GM18508 (cell line): ENCODE measurements around the gene FOXK2.

Experiments used
- ATAC-seq: cut with Tn5 transposase; IDR thresholded peaks from one replicate; pipeline ENCODE4 v1.9.1; 2021; ENCODE audit warnings: moderate number of reproducible peaks; ENCODE audit not compliant: insufficient read depth, unreplicated experiment

The FOXK2 gene

DNA sequence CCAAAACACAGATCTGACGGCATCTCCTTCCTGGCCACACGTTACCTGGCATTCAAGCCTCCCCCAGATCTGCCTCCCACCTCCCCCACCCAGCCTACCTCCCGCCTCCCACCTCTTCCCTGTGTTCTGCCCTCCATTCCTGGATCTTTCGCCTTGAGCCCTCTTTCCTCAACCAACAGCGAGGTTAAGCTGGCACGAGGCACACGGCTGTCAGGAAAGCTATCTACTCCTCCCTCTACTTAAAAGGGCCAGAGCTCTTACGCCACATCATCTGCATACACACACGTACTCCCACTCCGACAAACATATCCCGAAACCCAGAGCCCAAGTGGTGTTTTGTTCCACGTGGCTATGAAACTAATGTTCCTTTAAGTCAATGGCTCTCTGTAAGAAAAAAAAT is 110.7 kb downstream of the FOXK2 start:
- ATAC-seq: no peak

DNA sequence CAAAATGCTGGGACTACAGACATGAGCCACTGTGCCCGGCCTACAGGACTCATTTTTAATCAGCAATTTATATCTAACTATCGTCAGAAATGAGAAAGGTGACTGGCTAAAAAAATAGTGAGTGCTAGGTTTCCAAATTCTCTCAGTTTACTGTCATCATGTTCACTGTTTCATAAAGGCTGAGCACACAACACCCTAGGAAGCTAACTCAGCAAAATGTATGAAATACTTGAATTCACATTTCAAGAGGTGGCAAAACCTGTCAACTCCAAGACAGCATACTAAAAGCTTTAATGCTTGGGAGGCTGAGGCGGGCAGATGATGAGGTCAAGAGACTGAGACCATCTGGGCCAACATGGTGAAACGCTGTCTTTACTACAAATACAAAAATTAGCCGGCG is 112.0 kb downstream of the FOXK2 start:
- ATAC-seq: no peak

DNA sequence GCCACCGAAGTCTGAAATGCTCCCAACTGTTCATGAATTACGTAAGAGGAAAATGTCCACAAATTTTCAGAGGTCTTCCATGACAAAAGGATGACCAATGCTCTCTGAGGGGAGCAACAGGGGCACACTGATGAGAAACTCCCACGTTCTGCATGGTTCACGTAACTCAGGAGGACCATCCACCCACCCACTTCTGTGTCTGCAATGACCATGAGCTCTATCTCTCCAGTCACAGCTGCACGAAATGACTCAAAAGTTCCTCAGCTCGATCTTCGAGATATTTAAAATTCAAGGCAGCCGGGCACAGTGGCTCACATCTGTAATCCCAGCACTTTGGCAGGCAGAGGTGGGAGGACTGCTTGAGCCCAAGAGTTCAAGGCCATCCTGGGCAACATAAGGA is 112.9 kb downstream of the FOXK2 start:
- no peak for ATAC-seq

DNA sequence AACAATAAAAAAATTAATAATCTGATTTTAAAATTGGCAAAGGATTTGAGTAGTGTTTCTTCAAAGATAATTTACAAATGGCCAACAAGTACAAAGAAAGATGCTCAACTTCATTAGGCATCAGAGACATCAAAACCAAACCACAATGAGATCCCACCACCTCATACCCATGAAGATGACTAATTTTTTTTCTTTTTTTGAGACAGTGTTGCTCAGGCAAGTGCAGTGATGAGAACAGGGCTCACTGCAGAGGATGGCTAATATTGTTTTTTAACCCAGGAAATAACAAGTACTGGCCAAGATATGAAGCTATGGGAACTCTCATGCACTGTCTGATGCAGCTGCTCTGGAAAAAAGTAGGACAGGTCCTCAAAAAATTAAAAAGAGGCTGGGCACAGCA is 113.8 kb downstream of the FOXK2 start:
- no peak for ATAC-seq

DNA sequence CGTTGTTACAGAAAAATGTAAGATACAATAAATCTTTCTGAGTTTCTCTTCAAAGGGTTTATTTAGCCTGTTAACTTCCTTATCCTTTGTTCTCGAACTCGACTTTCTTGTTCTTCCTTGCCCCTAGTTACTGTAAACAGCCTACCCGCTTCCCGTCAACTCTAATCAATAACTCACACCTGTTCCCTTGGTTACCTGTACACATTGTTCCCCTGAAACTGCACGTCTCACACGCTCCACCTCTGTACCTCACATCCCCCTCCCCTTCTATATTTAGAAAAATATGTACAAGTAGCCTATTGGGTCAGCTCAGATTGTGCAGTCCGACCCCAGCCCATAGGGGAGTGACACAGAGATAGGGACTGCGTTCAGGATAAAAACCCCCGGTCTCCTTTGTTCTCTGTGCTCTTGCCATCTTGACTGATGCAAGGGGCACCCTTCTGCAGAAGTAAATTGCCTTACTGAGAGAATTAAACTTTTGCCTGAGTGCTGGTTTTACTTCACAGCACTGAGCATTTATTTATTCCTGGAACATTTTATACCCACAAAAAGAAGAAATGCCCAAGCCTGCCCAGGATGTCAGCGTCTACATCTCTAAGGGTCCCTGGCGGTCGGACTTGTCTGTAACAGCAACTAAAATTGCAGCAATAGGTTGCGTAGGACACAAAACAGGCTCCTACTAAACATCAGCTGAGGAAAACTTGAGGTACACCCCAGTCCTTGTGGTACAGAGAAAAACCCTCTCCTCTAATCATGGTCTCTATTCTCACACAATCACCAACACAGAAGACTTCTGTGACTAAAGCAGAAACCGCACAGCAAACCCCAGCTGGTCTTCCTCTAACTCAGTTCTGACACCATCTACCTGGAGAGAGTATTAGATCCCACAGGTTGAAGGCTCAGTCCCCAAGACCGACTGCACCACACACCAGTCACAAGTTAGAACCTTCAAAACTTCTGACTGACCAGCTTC is 117.4 kb downstream of the FOXK2 start:
- ATAC-seq: no peak

DNA sequence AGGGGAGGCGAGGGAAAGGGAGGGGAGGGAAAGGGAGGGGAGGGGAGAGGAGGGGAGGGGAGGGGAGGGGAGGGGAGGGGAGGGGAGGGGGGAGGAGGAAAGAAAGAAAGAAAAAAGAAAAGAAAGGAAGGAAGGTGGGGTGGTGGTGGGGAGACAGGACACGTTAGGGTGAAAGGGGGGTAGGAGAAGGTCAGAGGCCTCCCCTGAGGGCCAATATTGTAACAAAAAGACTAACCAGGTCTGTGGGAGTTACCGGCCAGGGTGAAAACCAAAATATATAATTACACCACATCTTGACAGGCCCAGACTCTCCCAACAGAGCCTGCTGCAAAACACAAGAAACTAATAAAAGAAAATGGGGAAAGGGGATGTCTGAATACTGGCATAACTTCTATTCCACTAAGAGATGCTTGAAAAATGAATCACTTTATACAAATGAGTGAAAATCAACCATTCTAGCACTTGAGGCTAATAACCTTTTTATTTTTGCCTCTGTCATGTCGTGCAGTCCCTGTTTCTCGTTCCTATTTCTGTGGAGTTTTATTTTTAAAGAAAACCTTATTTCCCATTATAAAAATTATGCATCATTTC is 118.7 kb downstream of the FOXK2 start:
- ATAC-seq: no peak

DNA sequence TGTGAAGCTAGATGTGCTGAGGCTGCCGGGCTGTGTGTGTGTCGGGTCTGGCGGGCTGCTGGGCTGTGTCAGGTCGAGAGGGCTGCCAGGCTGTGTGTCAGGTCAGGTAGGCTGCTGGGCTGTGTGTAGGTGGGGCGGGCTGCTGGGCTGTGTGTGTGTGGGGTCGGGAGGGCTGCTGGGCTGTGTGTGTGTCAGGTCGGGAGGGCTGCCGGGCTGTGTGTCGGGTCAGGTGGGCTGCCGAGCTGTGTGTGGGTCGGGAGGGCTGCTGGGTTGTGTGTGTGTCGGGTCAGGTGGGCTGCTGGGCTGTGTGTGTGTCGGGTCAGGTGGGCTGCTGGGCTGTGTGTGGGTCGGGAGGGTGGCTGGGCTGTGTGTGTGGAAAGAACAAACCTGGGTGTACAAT is 120.1 kb downstream of the FOXK2 start:
- no peak for ATAC-seq

DNA sequence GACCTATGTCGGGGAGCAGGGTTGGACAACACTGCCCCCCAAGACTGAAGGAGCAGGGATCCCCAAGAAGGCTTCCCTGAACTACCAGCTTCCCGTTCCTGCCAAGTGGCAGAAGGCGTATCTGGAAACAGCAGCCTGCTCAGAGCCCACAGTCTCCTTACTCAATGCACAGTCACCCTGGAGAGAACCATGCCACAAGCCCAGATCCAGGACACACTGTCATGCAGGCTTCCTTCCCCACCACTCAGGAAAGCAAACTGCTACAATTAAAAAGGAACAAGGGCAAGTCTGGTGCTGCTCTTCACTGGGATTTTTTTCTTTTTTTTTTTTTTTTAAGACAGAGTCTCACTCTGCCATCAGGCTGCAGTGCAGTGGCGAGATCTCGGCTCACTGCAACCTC is 120.5 kb downstream of the FOXK2 start:
- no peak for ATAC-seq

DNA sequence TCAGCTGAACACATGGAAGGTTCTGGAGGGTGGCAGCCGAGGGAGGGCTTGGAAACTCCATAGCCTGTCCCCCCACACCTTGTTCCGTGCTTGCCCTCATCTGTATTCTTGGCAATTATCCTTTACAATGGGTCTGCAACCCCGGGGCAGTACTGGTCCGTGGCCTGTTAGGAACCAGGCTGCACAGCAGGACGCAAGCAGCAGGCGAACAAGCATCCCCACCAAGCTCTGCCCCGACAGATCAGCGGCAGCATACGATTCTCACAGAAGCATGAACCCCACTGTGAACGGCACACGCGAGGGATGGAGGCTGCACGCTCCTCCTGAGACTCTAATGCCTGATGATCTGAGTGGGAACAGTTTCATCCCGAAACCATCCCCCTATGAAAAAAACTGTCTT is 122.5 kb downstream of the FOXK2 start:
- no peak for ATAC-seq

DNA sequence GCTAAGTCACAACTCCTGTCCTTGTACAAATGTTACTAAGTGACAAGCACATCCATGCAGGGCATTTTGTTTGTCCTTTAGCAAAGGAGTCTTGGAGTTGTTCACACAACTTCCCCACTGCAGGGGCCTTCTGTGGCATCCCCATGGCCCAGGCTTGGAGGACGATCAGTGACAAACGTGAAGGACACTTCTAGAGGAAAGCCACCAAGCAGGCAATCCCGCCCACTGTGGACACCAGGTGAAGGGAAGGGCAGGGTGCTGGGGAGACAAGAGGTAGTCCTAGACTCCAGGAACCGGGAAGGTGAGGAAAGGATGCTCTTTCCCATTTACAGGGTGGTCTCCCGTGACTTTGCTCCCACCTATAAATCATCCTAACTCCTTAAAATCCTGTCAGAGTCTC is 124.6 kb downstream of the FOXK2 start:
- ATAC-seq: no peak

DNA sequence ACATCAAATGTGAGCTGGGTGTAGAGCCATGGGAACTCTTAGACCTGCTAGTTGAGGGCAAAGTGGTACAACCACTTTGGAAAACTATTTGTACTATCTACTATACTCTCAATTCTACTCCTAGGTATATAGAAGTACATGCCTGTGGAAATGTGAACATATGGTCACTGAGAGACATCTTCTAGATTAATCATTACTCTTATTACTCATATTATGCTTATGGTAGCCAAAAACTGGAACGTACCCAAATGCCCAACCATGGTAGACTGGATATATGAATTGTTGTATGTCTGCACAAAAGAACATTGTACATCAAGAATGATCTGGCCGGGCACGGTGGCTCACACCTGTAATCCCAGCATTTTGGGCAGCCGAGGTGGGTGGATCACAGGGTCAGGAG is 126.0 kb downstream of the FOXK2 start:
- no peak for ATAC-seq

DNA sequence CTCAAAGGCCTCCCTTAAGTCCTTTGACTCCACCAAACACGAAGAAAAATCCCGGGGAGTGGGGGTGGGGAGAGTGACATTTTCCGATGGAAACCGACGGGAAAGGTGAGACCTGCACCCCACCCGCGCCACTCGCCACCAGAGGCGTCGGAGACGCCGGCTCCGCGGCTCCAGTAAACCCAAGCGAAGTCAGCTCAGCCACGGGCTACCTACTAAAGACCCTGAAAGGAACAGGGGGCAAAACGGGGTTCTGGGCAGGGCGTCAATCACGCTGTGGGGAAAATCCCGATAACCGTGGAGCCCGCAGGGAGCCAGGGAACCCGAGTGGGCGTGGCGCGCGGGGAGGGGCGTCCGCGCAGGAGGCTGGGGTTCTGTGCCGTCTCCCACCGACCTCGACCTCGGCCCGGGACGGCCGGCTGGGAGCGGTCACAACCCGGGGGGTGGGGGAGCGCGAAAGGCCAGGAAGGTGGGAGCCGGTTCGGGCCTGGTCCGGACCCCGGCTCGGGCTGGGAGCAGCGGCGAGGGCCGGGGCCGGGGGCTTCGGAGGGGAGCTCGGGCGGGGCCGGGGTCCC is 128.1 kb downstream of the FOXK2 start:
- ATAC-seq: no peak

DNA sequence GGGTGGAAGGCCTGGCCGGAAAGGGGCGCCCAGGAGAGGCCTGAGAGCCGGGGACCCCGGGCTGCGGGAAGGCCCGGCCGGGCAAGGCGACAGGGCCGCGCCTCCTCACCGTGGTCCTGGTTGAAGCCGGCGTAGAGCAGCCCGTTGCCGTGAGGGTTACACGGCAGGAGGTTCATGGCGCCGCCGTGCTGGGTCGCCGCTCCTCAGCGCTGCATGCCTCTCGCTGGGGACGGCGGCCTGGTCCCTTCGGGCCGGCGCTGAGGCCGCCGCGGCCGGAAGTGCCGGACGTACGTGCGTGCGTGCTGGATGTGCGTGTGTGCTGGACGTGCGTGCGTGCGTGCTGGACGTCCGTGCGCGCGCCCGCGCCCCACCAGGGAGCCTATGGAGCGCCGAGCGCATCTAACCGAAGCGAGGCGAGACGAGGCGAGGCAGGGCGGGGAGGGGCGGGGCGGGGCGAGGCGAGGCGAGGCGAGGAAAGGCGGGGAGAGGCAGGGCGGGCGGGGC is 128.7 kb downstream of the FOXK2 start, which contains the start of gene WDR45B:
Gene WDR45B (minus strand): TSS at position 280 of the 504 bp plus-strand sequence. CDS start 104 bp downstream, at position 176.
- no peak for ATAC-seq

DNA sequence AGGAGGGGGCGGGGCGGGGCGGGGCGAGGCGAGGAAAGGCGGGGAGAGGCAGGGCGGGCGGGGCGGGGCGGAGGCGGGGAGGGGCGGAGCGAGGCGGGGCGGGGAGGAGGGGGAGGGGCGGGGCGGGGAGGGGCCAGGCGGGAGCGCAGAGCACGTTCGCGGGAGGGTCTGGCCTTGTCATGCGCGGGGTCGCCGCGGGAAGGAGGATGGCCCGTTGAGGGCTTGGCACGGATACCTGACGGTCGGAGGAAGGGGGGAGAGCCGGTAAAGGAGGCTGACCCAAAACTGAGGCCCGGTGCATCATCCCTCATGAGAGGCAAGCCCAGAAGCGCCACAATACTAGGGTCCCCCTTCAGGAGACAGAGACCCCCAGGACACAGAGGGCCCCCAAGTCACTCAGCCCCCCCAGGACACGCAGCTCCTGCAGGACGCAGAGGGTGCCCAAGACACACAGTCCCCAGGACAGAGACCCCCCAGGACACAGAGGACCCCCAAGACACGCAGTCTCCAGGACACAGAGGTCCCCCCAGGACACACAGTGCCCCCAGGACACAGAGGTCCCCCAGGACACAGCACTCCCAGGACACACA is 129.3 kb downstream of the FOXK2 start:
- ATAC-seq: no peak

DNA sequence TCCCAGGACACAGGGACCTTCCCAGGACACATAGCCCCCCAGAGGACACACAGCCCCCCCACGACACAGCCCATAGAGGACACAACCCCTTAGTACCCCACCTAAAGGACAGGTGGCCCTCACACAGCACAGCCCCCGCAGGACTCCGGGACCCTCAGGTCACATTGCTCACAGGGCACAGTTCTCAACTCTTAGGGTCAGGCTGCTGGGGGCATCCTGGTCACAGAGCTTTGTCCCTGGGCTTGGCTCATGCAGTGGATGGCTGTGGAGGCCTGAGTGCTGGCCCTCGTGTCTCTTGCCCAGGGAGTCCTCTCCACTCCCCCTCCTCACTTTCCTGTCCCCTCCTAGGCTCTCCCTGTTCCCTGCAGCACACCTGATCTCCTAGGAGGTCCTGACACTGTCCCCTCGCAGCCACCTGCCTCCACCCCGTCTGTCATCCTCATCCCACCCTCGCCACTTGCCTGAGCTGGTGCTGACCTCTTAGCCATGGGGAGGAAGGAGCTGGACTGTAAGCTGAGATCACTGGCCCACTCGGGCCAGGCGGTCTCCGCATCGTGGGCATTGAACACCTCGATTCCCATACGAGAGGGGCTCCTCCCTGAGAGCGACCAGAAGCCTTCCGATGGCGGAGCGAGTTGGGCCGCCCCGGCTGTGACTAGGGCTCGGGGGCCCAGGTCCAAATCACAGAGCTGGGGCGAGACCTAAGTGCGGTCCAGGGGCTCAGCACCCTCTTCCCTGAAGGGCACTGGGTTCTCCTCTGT is 130.1 kb downstream of the FOXK2 start:
- ATAC-seq: no peak

DNA sequence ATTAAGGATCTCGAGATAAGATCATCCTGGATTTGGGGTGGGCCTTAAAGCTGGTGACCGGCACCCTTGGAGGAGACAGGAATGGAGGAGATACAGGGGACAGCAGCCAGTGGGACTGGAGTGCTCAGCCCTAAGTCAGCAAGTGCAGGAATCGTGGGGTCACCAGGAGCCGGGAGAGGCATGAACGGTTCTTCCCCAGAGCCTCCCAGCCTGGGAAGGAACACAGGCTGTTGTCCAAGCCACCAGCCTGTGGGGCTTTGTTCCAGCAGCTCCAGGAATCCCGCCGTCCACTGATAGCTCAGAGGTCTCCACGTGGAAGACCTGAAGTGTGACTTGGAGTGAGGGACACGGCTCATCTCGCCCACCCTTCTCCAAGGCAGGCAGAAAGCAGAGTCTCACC is 131.2 kb downstream of the FOXK2 start:
- no peak for ATAC-seq

DNA sequence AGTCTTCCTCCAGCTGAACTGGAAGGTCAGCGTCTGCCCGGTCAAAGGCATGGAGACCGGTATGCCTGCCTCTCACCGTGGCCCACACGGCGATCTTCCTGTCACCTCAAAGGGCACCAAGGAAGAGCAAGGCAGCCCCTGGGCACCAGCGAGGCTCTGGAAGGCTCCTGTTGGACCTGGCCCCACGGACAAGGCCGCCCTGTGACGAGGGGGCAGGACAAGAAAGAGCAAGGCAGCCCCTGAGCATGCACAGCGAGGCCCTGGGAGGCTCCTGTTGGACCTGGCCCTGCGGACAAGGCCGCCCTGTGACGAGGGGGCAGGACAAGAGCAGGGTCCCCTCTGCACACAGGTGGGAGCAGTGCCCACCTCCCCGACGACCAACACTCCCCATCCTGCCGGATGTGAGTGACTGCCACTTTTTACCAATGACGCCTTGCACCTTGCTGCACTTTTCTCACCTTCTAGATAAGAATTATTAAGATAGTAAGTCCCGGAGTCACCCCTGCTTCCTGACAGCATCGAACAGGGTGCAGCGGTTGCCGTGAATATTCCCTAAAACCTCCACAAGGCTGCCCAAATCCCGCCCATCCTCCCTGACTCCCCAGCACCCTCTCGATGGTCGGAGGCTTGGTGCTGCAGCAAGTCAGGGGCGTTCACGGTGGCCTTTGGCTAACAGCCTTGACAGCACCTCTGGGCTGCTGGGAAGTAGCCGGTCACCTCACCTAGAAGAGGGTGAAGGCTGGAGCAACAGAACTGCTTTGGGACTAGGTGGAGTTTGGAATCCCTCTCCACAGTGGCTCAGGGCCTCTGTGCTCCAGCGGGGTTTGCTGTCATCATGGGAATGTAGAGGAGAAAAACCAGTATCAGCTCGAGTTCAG is 134.4 kb downstream of the FOXK2 start:
- no peak for ATAC-seq
